Gastrocnemius medialis (tissue), 4 donors: ENCODE measurements around the gene LRRC56. TPM values are rescaled to one million over a fixed set of nuclear protein-coding genes. Genes with fewer than 3 reads are reported as not detected.

Source experiments
- ATAC-seq, 2 donors: fragments of 150-250 bp; one replicate each; pipeline ENCODE4 v1.9.1; 2016
- DNase-seq, 2 donors: peaks; one replicate each; pipeline ENCODE4 v3.0.0-alpha.2; 2019
- H3K27ac ChIP-seq, 4 donors: fragments of 200-600 bp; sonication (generic); 1 replicate in 1 of 4; 2 replicates in 3 of 4; pipeline ENCODE4 v1.5.1; 2016 to 2018; ENCODE audit warnings: mild to moderate bottlenecking in 2 of 4, moderate library complexity in 1 of 4
- H3K27me3 ChIP-seq, 3 donors: fragments of 200-600 bp; sonication (generic) in 2 of 3; 1 replicate in 1 of 3; 2 replicates in 2 of 3; pipeline versions ENCODE4 v1.5.1 to v1.6.0; 2016 to 2019; ENCODE audit warnings: mild to moderate bottlenecking in 1 of 3, moderate library complexity in 1 of 3
- H3K36me3 ChIP-seq, 2 donors: fragments of 200-600 bp; sonication (generic) in 1 of 2; one replicate each; pipeline ENCODE4 v1.5.1; 2017 to 2018
- H3K4me1 ChIP-seq, 2 donors: fragments of 200-600 bp; sonication (generic) in 1 of 2; one replicate each; pipeline ENCODE4 v1.5.1; 2016 to 2017; ENCODE audit warnings: mild to moderate bottlenecking in 2 of 2
- H3K4me3 ChIP-seq, 4 donors: fragments of 200-600 bp; sonication (generic) in 3 of 4; 1 replicate in 1 of 4; 2 replicates in 3 of 4; pipeline ENCODE4 v1.5.1; 2016 to 2019; ENCODE audit warnings: mild to moderate bottlenecking in 2 of 4
- H3K9me3 ChIP-seq, 3 donors: fragments of 200-600 bp; sonication (generic) in 2 of 3; 1 replicate in 1 of 3; 2 replicates in 2 of 3; pipeline ENCODE4 v1.5.1; 2016 to 2019
- CTCF ChIP-seq, 5 experiments: fragments of 450-650 bp in 3 of 5; fragments of 200-600 bp in 2 of 5; sonication (generic) in 2 of 5; IDR thresholded peaks in 4 of 5; conservative IDR thresholded peaks in 1 of 5; 1 replicate in 4 of 5; 2 replicates in 1 of 5; pipeline ENCODE4 v1.5.1; 2016 to 2019; ENCODE audit warnings: antibody characterized with exemption in 5 of 5, mild to moderate bottlenecking in 3 of 5, moderate library complexity in 3 of 5
- POLR2A ChIP-seq, 2 donors: fragments of 450-650 bp; IDR thresholded peaks; one replicate each; pipeline ENCODE4 v1.6.1; 2017; ENCODE audit warnings: antibody characterized with exemption in 2 of 2, mild to moderate bottlenecking in 2 of 2, moderate library complexity in 2 of 2
- in situ Hi-C, 4 donors: fragments of 200-750 bp; cut with MboI; loops; one replicate each; pipeline versions ENCODE4 v1.15.0 to v1.8.0; 2017; ENCODE audit warnings: low sequenced_read_pairs in 4 of 4
- intact Hi-C: fragments of 100-400 bp; cut with DNase I; formaldehyde crosslinking; loops from one replicate; pipeline ENCODE4 v1.15.1; 2023; ENCODE audit warnings: low total_unique reads
- total RNA-seq, 4 donors: library from RNA; depleted of rRNA; stranded (reverse); fragments of >200 nt; gene quantifications; one replicate each; pipeline versions ENCODE4 v1.1.0 to v1.2.3, GENCODE V29; 2016

LRRC56 gene
- total RNA-seq, 4 donors from 2014 or later: 0.29 to 0.36 TPM; not detected in 2

GRCh38 chr11:496834-497564 is 40.3 kb upstream of the LRRC56 start:
- H3K4me3 ChIP-seq: no peak overlapping the region
- no peak for TF ChIP-seq POLR2A (IDR thresholded peaks at IDR 0.05)
- no peak for TF ChIP-seq CTCF (IDR thresholded peaks at IDR 0.05 in 4 of 5, conservative IDR thresholded peaks at IDR 0.05 in 1 of 5)
- no peak for DNase-seq
- in situ Hi-C loops: no loop called here
- no peaks in the 10 kb centered on the region for H3K27me3 ChIP-seq
- no peak overlapping the region for H3K27ac ChIP-seq
- peaks cover 4 to 81% of the 10 kb centered on the region in 2 donors for H3K36me3 ChIP-seq
- intact Hi-C loops: no loop called here
- H3K4me1 ChIP-seq: no peaks in the 10 kb centered on the region
- no peak for ATAC-seq
- H3K9me3 ChIP-seq: no peaks in the 10 kb centered on the region

- intact Hi-C loops: no loop called here
- H3K9me3 ChIP-seq: no peaks in the 10 kb centered on the region
- TF ChIP-seq POLR2A (IDR thresholded peaks at IDR 0.05): no peak
- TF ChIP-seq CTCF (IDR thresholded peaks at IDR 0.05 in 4 of 5, conservative IDR thresholded peaks at IDR 0.05 in 1 of 5): no peak
- peaks cover 4 to 81% of the 10 kb centered on the region in 2 donors for H3K36me3 ChIP-seq
- H3K27ac ChIP-seq: no peak overlapping the region
- in situ Hi-C loops: no loop called here
- ATAC-seq (no peak), DNase-seq (no peak)
- H3K4me1 ChIP-seq: no peaks in the 10 kb centered on the region
- no peak overlapping the region for H3K4me3 ChIP-seq
- no peaks in the 10 kb centered on the region for H3K27me3 ChIP-seq
Measured at GRCh38 chr11:497565-498296, 39.6 kb upstream of the LRRC56 start.

GRCh38 chr11:498297-499181 is 38.8 kb upstream of the LRRC56 start:
- in situ Hi-C loops (no loop called here), intact Hi-C loops (no loop called here)
- Histone ChIP-seq H3K4me1 (peaks cover 0 to 8% of the 10 kb centered on the region in 2 donors), H3K9me3 (no peaks in the 10 kb centered on the region), H3K27ac (no peak overlapping the region), H3K36me3 (peaks cover 4 to 78% of the 10 kb centered on the region in 2 donors), H3K27me3 (no peaks in the 10 kb centered on the region), H3K4me3 (no peak overlapping the region)
- DNase-seq: no peak
- no peak for TF ChIP-seq CTCF (IDR thresholded peaks at IDR 0.05 in 4 of 5, conservative IDR thresholded peaks at IDR 0.05 in 1 of 5)
- TF ChIP-seq POLR2A (IDR thresholded peaks at IDR 0.05): no peak
- no peak for ATAC-seq

GRCh38 chr11:499201-500076 is 37.9 kb upstream of the LRRC56 start:
- no peak for TF ChIP-seq POLR2A (IDR thresholded peaks at IDR 0.05)
- TF ChIP-seq CTCF (IDR thresholded peaks at IDR 0.05 in 4 of 5, conservative IDR thresholded peaks at IDR 0.05 in 1 of 5): no peak
- Histone ChIP-seq H3K36me3 (peaks cover 4 to 69% of the 10 kb centered on the region in 2 donors), H3K9me3 (no peaks in the 10 kb centered on the region), H3K27ac (no peak overlapping the region), H3K27me3 (no peaks in the 10 kb centered on the region), H3K4me3 (no peak overlapping the region), H3K4me1 (peaks cover 8 to 17% of the 10 kb centered on the region in 2 donors)
- no peak for DNase-seq
- no peak for ATAC-seq
- intact Hi-C loops (no loop called here), in situ Hi-C loops (no loop called here)
